ENCODE results near the gene TTC7B.

TTC7B gene

DNA sequence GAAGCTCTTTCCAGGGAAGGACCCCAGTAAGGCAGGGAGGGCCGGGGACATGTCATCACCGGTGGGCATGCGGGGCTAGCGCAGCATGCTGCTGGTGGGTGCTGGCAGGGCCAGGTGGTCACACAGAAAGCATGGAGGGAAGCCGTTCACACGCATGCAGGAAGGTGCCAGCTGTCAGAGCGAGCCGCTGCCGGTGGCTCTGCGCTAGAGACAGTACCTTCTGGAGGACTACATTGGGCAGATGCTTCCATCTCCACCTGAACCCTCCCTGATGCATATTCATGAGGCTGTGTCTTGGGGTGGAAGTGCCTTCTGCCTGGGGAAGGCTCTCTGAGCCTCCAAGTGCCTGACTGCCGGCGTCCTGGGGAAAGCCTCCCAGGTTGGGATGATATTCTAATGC, 215.6 kb downstream of the TTC7B start:
- H3K27me3 ChIP-seq (ENCODE audit: insufficient read depth, insufficient read length) = no peaks in the 10 kb centered on the region
- no peak for TF ChIP-seq ZNF274 (IDR thresholded peaks at IDR 0.05; ENCODE audit: low read depth, low read length)
- no peak for TF ChIP-seq YY1 (IDR thresholded peaks at IDR 0.05; ENCODE audit: insufficient read depth, insufficient read length)
- TF ChIP-seq SUZ12 (IDR thresholded peaks at IDR 0.05; ENCODE audit: extremely low read depth, insufficient read depth, insufficient read length) = no peak
- H3K4me1 ChIP-seq (ENCODE audit: insufficient read depth, insufficient read length) = peaks cover 2% of the 10 kb centered on the region
- DNase-seq (ENCODE audit: low read depth, low spot score) = no peak
- H3K36me3 ChIP-seq (ENCODE audit: insufficient read depth, insufficient read length, low read length) = no peaks in the 10 kb centered on the region
- no peaks in the 10 kb centered on the region for H3K9me3 ChIP-seq (ENCODE audit: insufficient read depth, low read length)
- no peak overlapping the region for H3K4me3 ChIP-seq (ENCODE audit: insufficient read length, low read depth)
- no peak overlapping the region for H3K9ac ChIP-seq (ENCODE audit: insufficient read length, low read depth)

GRCh38 chr14:90599748-90600507, 216.3 kb downstream of the TTC7B start:
- TF ChIP-seq SUZ12 (IDR thresholded peaks at IDR 0.05; ENCODE audit: extremely low read depth, insufficient read depth, insufficient read length) = no peak
- no peak for TF ChIP-seq ZNF274 (IDR thresholded peaks at IDR 0.05; ENCODE audit: low read depth, low read length)
- TF ChIP-seq YY1 (IDR thresholded peaks at IDR 0.05; ENCODE audit: insufficient read depth, insufficient read length) = no peak
- H3K9me3 ChIP-seq (ENCODE audit: insufficient read depth, low read length) = no peaks in the 10 kb centered on the region
- H3K27me3 ChIP-seq (ENCODE audit: insufficient read depth, insufficient read length) = no peaks in the 10 kb centered on the region
- H3K9ac ChIP-seq (ENCODE audit: insufficient read length, low read depth) = no peak overlapping the region
- peaks cover 2% of the 10 kb centered on the region for H3K4me1 ChIP-seq (ENCODE audit: insufficient read depth, insufficient read length)
- DNase-seq (ENCODE audit: low read depth, low spot score) = no peak
- no peaks in the 10 kb centered on the region for H3K36me3 ChIP-seq (ENCODE audit: insufficient read depth, insufficient read length, low read length)
- no peak overlapping the region for H3K4me3 ChIP-seq (ENCODE audit: insufficient read length, low read depth)

GRCh38 chr14:90599339-90599738, 216.9 kb downstream of the TTC7B start:
- no peak for DNase-seq (ENCODE audit: low read depth, low spot score)
- Histone ChIP-seq H3K27me3 (ENCODE audit: insufficient read depth, insufficient read length) (no peaks in the 10 kb centered on the region), H3K9ac (ENCODE audit: insufficient read length, low read depth) (no peak overlapping the region), H3K36me3 (ENCODE audit: insufficient read depth, insufficient read length, low read length) (no peaks in the 10 kb centered on the region), H3K4me3 (ENCODE audit: insufficient read length, low read depth) (no peak overlapping the region), H3K4me1 (ENCODE audit: insufficient read depth, insufficient read length) (peaks cover 2% of the 10 kb centered on the region), H3K9me3 (ENCODE audit: insufficient read depth, low read length) (no peaks in the 10 kb centered on the region)
- TF ChIP-seq SUZ12 (IDR thresholded peaks at IDR 0.05; ENCODE audit: extremely low read depth, insufficient read depth, insufficient read length) = no peak
- no peak for TF ChIP-seq ZNF274 (IDR thresholded peaks at IDR 0.05; ENCODE audit: low read depth, low read length)
- TF ChIP-seq YY1 (IDR thresholded peaks at IDR 0.05; ENCODE audit: insufficient read depth, insufficient read length) = no peak

- Histone ChIP-seq H3K4me3 (ENCODE audit: insufficient read length, low read depth) (no peak overlapping the region), H3K9me3 (ENCODE audit: insufficient read depth, low read length) (no peaks in the 10 kb centered on the region), H3K4me1 (ENCODE audit: insufficient read depth, insufficient read length) (peaks cover 2% of the 10 kb centered on the region), H3K36me3 (ENCODE audit: insufficient read depth, insufficient read length, low read length) (no peaks in the 10 kb centered on the region), H3K27me3 (ENCODE audit: insufficient read depth, insufficient read length) (no peaks in the 10 kb centered on the region), H3K9ac (ENCODE audit: insufficient read length, low read depth) (no peak overlapping the region)
- DNase-seq (ENCODE audit: low read depth, low spot score) = no peak
- TF ChIP-seq YY1 (IDR thresholded peaks at IDR 0.05; ENCODE audit: insufficient read depth, insufficient read length) (no peak), ZNF274 (IDR thresholded peaks at IDR 0.05; ENCODE audit: low read depth, low read length) (no peak), SUZ12 (IDR thresholded peaks at IDR 0.05; ENCODE audit: extremely low read depth, insufficient read depth, insufficient read length) (no peak)
These were observed 218.3 kb downstream of the TTC7B start for GRCh38 chr14:90597961-90598360.

- no peak for DNase-seq (ENCODE audit: low read depth, low spot score)
- no peak for TF ChIP-seq YY1 (IDR thresholded peaks at IDR 0.05; ENCODE audit: insufficient read depth, insufficient read length)
- no peak for TF ChIP-seq SUZ12 (IDR thresholded peaks at IDR 0.05; ENCODE audit: extremely low read depth, insufficient read depth, insufficient read length)
- TF ChIP-seq ZNF274 (IDR thresholded peaks at IDR 0.05; ENCODE audit: low read depth, low read length) = no peak
- H3K9me3 ChIP-seq (ENCODE audit: insufficient read depth, low read length) = no peaks in the 10 kb centered on the region
- no peaks in the 10 kb centered on the region for H3K36me3 ChIP-seq (ENCODE audit: insufficient read depth, insufficient read length, low read length)
- no peak overlapping the region for H3K4me3 ChIP-seq (ENCODE audit: insufficient read length, low read depth)
- H3K9ac ChIP-seq (ENCODE audit: insufficient read length, low read depth) = no peak overlapping the region
- H3K27me3 ChIP-seq (ENCODE audit: insufficient read depth, insufficient read length) = no peaks in the 10 kb centered on the region
- H3K4me1 ChIP-seq (ENCODE audit: insufficient read depth, insufficient read length) = peaks cover 2% of the 10 kb centered on the region
These were observed 219.5 kb downstream of the TTC7B start for GRCh38 chr14:90596733-90597132.

- no peak for DNase-seq (ENCODE audit: low read depth, low spot score)
- H3K4me3 ChIP-seq (ENCODE audit: insufficient read length, low read depth) = no peak overlapping the region
- H3K9ac ChIP-seq (ENCODE audit: insufficient read length, low read depth) = no peak overlapping the region
- H3K27me3 ChIP-seq (ENCODE audit: insufficient read depth, insufficient read length) = no peaks in the 10 kb centered on the region
- no peaks in the 10 kb centered on the region for H3K4me1 ChIP-seq (ENCODE audit: insufficient read depth, insufficient read length)
- H3K9me3 ChIP-seq (ENCODE audit: insufficient read depth, low read length) = no peaks in the 10 kb centered on the region
- no peaks in the 10 kb centered on the region for H3K36me3 ChIP-seq (ENCODE audit: insufficient read depth, insufficient read length, low read length)
- TF ChIP-seq ZNF274 (IDR thresholded peaks at IDR 0.05; ENCODE audit: low read depth, low read length) = no peak
- no peak for TF ChIP-seq YY1 (IDR thresholded peaks at IDR 0.05; ENCODE audit: insufficient read depth, insufficient read length)
- TF ChIP-seq SUZ12 (IDR thresholded peaks at IDR 0.05; ENCODE audit: extremely low read depth, insufficient read depth, insufficient read length) = no peak
These were observed 222.8 kb downstream of the TTC7B start for GRCh38 chr14:90593254-90594040.

- no peak for TF ChIP-seq SUZ12 (IDR thresholded peaks at IDR 0.05; ENCODE audit: extremely low read depth, insufficient read depth, insufficient read length)
- no peak for TF ChIP-seq ZNF274 (IDR thresholded peaks at IDR 0.05; ENCODE audit: low read depth, low read length)
- TF ChIP-seq YY1 (IDR thresholded peaks at IDR 0.05; ENCODE audit: insufficient read depth, insufficient read length) = no peak
- no peaks in the 10 kb centered on the region for H3K4me1 ChIP-seq (ENCODE audit: insufficient read depth, insufficient read length)
- no peak overlapping the region for H3K4me3 ChIP-seq (ENCODE audit: insufficient read length, low read depth)
- no peaks in the 10 kb centered on the region for H3K9me3 ChIP-seq (ENCODE audit: insufficient read depth, low read length)
- H3K9ac ChIP-seq (ENCODE audit: insufficient read length, low read depth) = no peak overlapping the region
- DNase-seq (ENCODE audit: low read depth, low spot score) = no peak
- H3K27me3 ChIP-seq (ENCODE audit: insufficient read depth, insufficient read length) = no peaks in the 10 kb centered on the region
- H3K36me3 ChIP-seq (ENCODE audit: insufficient read depth, insufficient read length, low read length) = no peaks in the 10 kb centered on the region
These were observed 223.6 kb downstream of the TTC7B start for GRCh38 chr14:90592655-90593054.

Measured in NT2/D1 (cell line).